Subcutaneous abdominal adipose tissue (tissue), 5 donors: ENCODE data around the gene SGTA.
"Not testable (repeated sequence)": the region's sequence is repeated elsewhere in the genome, so short reads cannot be mapped to it uniquely, and the experiment has no call there.

Source experiments
- H3K27ac ChIP-seq: one replicate; pipeline ENCODE4 v1.7.0; 2013; ENCODE audit warnings: low read depth, mild to moderate bottlenecking, inconsistent platforms, low read length, moderate library complexity
- H3K27me3 ChIP-seq, 5 donors: one replicate each; pipeline ENCODE4 v1.7.0; 2013; ENCODE audit warnings: low read length in 5 of 5, inconsistent platforms in 1 of 5; ENCODE audit not compliant: control insufficient read depth in 5 of 5, insufficient read depth in 4 of 5
- H3K36me3 ChIP-seq, 5 donors: one replicate each; pipeline ENCODE4 v1.7.0; 2013; ENCODE audit warnings: low read length in 5 of 5; ENCODE audit not compliant: control insufficient read depth in 5 of 5, insufficient read depth in 5 of 5
- H3K4me1 ChIP-seq, 5 donors: one replicate each; pipeline ENCODE4 v1.7.0; 2013; ENCODE audit warnings: low read length in 5 of 5, mild to moderate bottlenecking in 3 of 5, moderate library complexity in 1 of 5; ENCODE audit not compliant: control insufficient read depth in 5 of 5, insufficient read depth in 5 of 5
- H3K4me3 ChIP-seq, 5 donors: one replicate each; pipeline ENCODE4 v1.7.0; 2013; ENCODE audit warnings: low read length in 5 of 5, low read depth in 1 of 5
- H3K9ac ChIP-seq, 5 donors: one replicate each; pipeline ENCODE4 v1.7.0; 2013; ENCODE audit warnings: low read length in 5 of 5, mild to moderate bottlenecking in 4 of 5, moderate library complexity in 3 of 5
- H3K9me3 ChIP-seq, 5 donors: one replicate each; pipeline ENCODE4 v1.7.0; 2013; ENCODE audit warnings: low read length in 5 of 5; ENCODE audit not compliant: control insufficient read depth in 5 of 5
- donor health status: healthy.
- donor health status: healthy.
- donor health status: healthy.
- donor health status: healthy.
- donor health status: healthy.

SGTA gene

GRCh38 chr19:2714531-2715269 lies 68.4 kb downstream of the SGTA start:
- H3K4me3 ChIP-seq: peak overlapping the region in 1 of 5 donors; percentile 12
- H3K27ac ChIP-seq: no peak overlapping the region
- no peaks in the 10 kb centered on the region for H3K36me3 ChIP-seq
- peaks cover 5 to 20% (median 15%) of the 10 kb centered on the region in 5 donors for H3K27me3 ChIP-seq
- peaks cover 5 to 15% (median 13%) of the 10 kb centered on the region in 5 donors for H3K9me3 ChIP-seq
- no peak overlapping the region for H3K9ac ChIP-seq
- H3K4me1 ChIP-seq: peaks cover 0 to 1% (median 0%) of the 10 kb centered on the region in 5 donors

- not testable (repeated sequence) for H3K4me1 ChIP-seq, H3K4me3 ChIP-seq, H3K9ac ChIP-seq, H3K36me3 ChIP-seq, H3K27ac ChIP-seq
- peaks cover 5 to 17% (median 13%) of the 10 kb centered on the region in 5 donors for H3K27me3 ChIP-seq
- H3K9me3 ChIP-seq: peaks cover 5 to 15% (median 13%) of the 10 kb centered on the region in 5 donors
Observed at GRCh38 chr19:2714102-2714501, 69.0 kb downstream of the SGTA start.

- H3K9ac ChIP-seq, H3K4me3 ChIP-seq, H3K36me3 ChIP-seq, H3K4me1 ChIP-seq, H3K27ac ChIP-seq: not testable (repeated sequence)
- peaks cover 5 to 15% (median 10%) of the 10 kb centered on the region in 5 donors for H3K27me3 ChIP-seq
- H3K9me3 ChIP-seq: peaks cover 5 to 15% (median 13%) of the 10 kb centered on the region in 5 donors
Observed at GRCh38 chr19:2713170-2713569, 69.9 kb downstream of the SGTA start.

GRCh38 chr19:2711875-2712205 lies 71.2 kb downstream of the SGTA start:
- Histone ChIP-seq H3K4me1 (no peaks in the 10 kb centered on the region), H3K27ac (no peak overlapping the region), H3K27me3 (peaks cover 5 to 9% (median 5%) of the 10 kb centered on the region in 5 donors), H3K36me3 (no peaks in the 10 kb centered on the region), H3K9ac (no peak overlapping the region), H3K4me3 (no peak overlapping the region), H3K9me3 (peaks cover 5 to 15% (median 13%) of the 10 kb centered on the region in 5 donors)

GRCh38 chr19:2711172-2711874 lies 71.8 kb downstream of the SGTA start:
- H3K4me3 ChIP-seq: no peak overlapping the region
- H3K36me3 ChIP-seq: no peaks in the 10 kb centered on the region
- no peak overlapping the region for H3K27ac ChIP-seq
- H3K9me3 ChIP-seq: peaks cover 5 to 15% (median 13%) of the 10 kb centered on the region in 5 donors
- peaks cover 5 to 9% (median 5%) of the 10 kb centered on the region in 5 donors for H3K27me3 ChIP-seq
- H3K9ac ChIP-seq: no peak overlapping the region
- H3K4me1 ChIP-seq: no peaks in the 10 kb centered on the region

- Histone ChIP-seq H3K4me1 (peaks cover 0 to 11% (median 8%) of the 10 kb centered on the region in 5 donors), H3K36me3 (no peaks in the 10 kb centered on the region), H3K9ac (no peak overlapping the region), H3K27me3 (peaks cover 0 to under 1% (median 0%) of the 10 kb centered on the region in 5 donors), H3K4me3 (no peak overlapping the region), H3K9me3 (no peaks in the 10 kb centered on the region), H3K27ac (no peak overlapping the region)
Observed at GRCh38 chr19:2706251-2706650, 76.8 kb downstream of the SGTA start.
